AG09319 (cell line): ENCODE results near the gene GARIN5A.

Experiments used
- DNase-seq: peaks from one replicate; pipeline ENCODE4 v3.0.0-alpha.2; 2010; ENCODE audit warnings: low read depth; ENCODE audit errors: extremely low read depth
- TF ChIP-seq, protein P1 (sequence below): IDR thresholded peaks from 2 replicates; pipeline ENCODE4 v1.5.1; 2011; ENCODE audit warnings: low read depth, mild to moderate bottlenecking, inconsistent platforms, low read length, moderate library complexity

The GARIN5A gene

DNA sequence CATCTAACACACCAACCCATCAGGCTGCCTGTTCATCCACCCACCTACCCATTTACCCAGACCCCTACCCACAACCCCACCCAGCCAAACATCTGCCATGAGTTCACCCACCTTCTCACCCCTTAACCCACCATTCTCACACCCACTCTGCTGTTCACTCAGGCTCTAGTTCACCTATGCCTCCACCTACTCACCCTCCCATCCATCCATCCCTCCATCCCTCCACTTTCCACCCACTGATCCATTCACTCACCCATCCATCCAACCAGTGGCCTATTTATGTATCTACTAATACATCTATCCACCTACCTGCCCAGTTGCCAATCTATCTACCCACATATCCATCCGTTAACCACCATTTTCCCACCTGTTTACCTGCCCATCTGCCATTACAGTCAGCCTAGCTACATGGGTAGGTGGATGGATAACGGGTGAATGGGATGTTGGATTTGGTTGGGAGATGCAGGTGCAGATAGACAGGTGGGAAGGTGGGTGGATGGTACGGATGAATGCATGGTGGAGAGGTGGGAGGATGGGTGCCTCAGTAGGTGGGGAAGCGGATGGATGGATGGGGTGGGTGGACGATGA is 38.7 kb downstream of the GARIN5A start:
- TF ChIP-seq, protein P1, sequence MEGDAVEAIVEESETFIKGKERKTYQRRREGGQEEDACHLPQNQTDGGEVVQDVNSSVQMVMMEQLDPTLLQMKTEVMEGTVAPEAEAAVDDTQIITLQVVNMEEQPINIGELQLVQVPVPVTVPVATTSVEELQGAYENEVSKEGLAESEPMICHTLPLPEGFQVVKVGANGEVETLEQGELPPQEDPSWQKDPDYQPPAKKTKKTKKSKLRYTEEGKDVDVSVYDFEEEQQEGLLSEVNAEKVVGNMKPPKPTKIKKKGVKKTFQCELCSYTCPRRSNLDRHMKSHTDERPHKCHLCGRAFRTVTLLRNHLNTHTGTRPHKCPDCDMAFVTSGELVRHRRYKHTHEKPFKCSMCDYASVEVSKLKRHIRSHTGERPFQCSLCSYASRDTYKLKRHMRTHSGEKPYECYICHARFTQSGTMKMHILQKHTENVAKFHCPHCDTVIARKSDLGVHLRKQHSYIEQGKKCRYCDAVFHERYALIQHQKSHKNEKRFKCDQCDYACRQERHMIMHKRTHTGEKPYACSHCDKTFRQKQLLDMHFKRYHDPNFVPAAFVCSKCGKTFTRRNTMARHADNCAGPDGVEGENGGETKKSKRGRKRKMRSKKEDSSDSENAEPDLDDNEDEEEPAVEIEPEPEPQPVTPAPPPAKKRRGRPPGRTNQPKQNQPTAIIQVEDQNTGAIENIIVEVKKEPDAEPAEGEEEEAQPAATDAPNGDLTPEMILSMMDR = no peak
- no peak for DNase-seq

DNA sequence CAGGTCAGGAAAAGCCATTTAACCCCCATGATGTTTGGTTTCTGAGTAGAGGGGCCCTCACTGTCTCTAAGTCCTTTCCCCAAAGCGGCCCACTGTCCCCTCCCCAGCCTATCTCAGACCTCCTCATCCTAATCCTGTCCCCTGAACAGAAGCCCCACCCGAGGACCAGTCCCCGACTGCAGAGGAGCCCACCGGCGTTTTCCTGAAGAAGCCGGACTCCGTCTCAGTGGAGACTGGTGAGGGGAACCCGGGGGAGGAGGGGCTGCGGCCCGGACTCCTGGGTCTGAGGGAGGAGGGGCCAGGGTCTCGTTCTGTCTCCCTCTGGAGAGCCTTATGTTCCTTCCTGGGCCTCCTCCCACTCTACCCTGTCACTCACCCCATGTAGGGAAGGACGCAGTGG is 41.0 kb downstream of the GARIN5A start:
- TF ChIP-seq, protein P1 = no peak
- no peak for DNase-seq

DNA sequence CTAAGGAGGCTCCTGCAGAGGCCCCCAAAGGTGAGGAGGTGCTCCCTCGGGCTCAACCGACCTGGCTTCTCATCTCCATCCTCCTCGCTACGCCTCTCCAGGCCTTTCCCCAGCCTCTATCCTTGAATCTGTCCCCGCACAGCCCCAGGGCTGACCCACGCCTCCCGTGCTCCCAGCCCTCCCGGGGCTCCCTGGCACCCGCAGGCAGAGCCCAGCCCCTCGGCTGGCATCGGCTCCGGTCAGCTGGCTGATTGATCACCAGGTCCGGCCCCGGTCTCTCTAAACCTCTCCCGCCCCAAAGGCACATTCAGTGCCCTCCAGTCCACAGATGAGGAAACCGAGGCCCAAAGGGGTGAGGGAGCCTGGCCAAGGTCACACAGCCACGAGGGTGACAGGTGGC is 41.4 kb downstream of the GARIN5A start:
- DNase-seq = no peak
- TF ChIP-seq, protein P1 = no peak

DNA sequence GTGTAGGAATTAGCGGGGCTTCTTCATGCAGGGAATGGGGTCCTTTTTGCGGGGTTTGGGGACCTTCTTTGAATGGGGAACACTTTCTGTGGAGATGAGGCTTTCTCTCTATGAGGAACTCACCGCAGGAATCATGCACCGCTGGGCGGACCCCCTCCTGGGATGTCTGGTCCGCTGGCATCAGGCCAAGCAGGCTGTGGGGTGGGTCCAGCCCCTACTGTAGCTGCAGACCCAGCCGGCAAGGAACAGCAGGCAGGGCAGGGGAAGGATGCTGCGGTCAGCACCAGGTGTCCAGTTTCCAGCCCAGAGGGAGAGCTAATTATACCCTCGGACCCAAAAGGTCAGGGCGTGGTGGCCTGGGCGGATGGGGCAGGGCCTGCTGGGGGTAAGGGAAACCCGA is 42.1 kb downstream of the GARIN5A start:
- TF ChIP-seq, protein P1 = no peak
- no peak for DNase-seq

- TF ChIP-seq, protein P1 = no peak
- DNase-seq = no peak
Observed at GRCh38 chr19:50433201-50434180, 43.2 kb downstream of the GARIN5A start.

DNA sequence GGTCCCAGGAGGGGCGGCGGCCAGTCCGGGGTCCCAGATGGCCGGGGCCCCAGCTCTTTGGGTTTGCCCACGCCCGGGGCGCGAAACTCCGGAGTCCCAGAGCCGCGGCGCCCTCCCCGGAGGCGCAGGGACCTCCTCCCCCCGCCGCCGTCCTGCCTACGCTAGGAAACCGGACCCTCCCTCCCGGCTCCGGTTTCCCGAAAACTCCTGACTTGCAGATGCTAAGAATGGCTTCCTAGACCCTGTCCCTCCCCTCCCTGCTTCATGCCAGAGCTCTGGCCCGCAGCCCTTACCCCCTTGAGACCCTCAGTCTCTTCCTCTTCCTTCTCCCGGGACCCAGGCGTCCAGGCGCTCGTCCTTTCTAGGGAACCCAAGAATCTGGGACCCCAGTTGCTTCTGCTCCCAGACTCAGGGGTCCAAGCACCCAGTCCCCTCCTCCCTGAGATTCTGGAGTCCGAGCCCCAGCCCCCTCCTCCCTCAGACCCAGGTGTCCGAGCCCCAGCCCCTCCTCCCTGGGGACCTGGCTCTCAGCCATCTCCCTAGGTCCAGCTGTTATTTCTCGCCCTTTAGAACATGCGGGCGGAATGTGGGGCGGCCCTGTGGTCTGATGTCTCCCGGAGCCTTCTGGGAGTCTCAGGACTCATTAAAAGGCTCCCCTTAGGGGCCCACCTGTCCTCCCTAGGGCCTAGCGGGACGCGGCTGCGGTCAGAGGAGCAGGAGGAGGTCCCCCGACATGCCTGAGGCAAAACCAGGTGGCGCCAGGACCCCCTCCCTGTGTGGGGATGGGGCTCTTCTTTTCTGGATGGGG is 44.2 kb downstream of the GARIN5A start, which contains the start of gene MYBPC2:
Gene MYBPC2 (plus strand): TSS at position 672 of the 808 bp plus-strand sequence. CDS start 62 bp downstream, at position 734.
- TF ChIP-seq, protein P1 = no peak
- DNase-seq = no peak
